ENCODE measurements around the gene MRPL18.

GRCh38 chr6:159797554-159797953 lies 7.3 kb downstream of the MRPL18 start:
- TF ChIP-seq CTCF (IDR thresholded peaks at IDR 0.05; ENCODE audit: low read length) (no peak), EZH2 (optimal IDR thresholded peaks at IDR 0.05; ENCODE audit: low read depth, low read length) (no peak), EZH2phosphoT487 (IDR thresholded peaks at IDR 0.05; ENCODE audit: low read length) (no peak)

Measured in MM.1S (cell line).